Stimulated activated naive CD8-positive, alpha-beta T cell treated with anti-CD3 and anti-CD28 coated beads, Interleukin-15, Interleukin-2, amounts not matched to agents 100 ng/mL and 50 ng/mL, for 24 hours (primary cell): ENCODE results near the gene TIMELESS.
"Not testable (repeated sequence)": the region's sequence is repeated elsewhere in the genome, so short reads cannot be mapped to it uniquely, and the experiment has no call there.

Experiments
- H3K27ac Mint-ChIP-seq: one replicate; pipeline ENCODE4 v1.8.0; 2021; ENCODE audit warnings: mild to moderate bottlenecking, mixed read lengths
- H3K27me3 Mint-ChIP-seq: one replicate; pipeline ENCODE4 v1.8.0; 2021; ENCODE audit warnings: mixed read lengths
- H3K36me3 Mint-ChIP-seq: one replicate; pipeline ENCODE4 v1.8.0; 2021; ENCODE audit warnings: low read depth, mixed read lengths
- H3K4me1 Mint-ChIP-seq: one replicate; pipeline ENCODE4 v1.8.0; 2021; ENCODE audit warnings: low read depth, mixed read lengths
- H3K4me3 Mint-ChIP-seq: one replicate; pipeline ENCODE4 v1.8.0; 2021; ENCODE audit warnings: mild to moderate bottlenecking, mixed read lengths
- H3K9me3 Mint-ChIP-seq: one replicate; pipeline ENCODE4 v1.8.0; 2021; ENCODE audit warnings: mixed read lengths

Gene TIMELESS

DNA sequence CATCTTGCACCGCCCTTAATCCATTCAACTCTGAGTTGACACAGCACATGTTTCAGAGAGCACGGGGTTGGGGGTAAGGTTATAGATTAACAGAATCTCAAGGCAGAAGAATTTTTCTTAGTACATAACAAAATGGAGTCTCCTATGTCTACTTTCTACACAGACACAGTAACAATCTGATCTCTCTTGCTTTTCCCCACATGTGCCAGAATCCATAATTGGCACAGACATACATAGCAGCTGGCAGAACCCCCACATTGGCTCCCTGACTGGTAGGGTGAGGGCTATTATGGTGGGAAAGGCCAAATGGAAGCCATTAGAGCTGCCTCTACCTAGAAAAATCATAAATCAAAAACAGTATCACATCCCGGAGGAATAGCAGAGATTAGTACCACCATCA is 48.1 kb downstream of the TIMELESS start:
- not testable (repeated sequence) for H3K9me3 Mint-ChIP-seq, H3K4me3 Mint-ChIP-seq, H3K27me3 Mint-ChIP-seq, H3K27ac Mint-ChIP-seq, H3K4me1 Mint-ChIP-seq, H3K36me3 Mint-ChIP-seq

DNA sequence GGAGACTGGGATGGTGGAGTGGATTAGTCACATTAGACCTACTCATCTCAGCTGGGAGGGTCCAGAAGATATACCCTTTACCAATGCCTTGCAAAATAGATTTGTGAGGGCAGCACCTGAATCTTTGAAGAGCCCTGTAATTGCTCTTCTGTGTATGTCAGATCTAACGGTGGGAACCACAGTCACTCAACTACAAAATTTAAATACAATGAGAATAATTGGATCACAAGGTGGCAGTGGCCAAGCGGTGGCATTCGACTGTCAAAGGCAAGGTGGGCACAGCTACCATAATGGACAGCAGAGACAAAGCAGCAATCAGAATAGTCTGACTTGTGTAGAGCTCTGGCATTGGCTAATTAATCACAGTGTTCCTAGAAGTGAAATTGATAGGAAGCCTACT is 49.8 kb downstream of the TIMELESS start:
- H3K4me3 Mint-ChIP-seq, H3K27ac Mint-ChIP-seq, H3K4me1 Mint-ChIP-seq, H3K9me3 Mint-ChIP-seq, H3K36me3 Mint-ChIP-seq, H3K27me3 Mint-ChIP-seq: not testable (repeated sequence)

DNA sequence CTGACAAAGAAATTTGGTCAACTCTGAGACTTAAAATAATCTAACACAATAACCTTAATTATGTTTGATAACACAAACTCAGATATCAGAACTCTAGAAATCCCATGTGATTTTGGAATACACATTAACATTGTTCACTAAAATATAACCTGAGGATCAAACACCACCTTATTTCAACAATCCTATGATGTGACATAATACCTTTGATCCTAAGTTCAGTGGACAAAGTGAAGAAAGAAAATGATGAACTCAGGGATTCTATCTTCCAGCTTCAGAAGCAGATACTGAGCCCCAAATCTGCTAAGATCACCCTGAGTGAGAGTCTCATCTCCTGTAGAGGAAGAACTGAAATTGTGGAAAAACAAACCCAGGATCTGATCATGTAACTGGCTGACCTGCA is 50.9 kb downstream of the TIMELESS start:
- H3K4me3 Mint-ChIP-seq = no peak overlapping the region
- peaks cover 3% of the 10 kb centered on the region for H3K9me3 Mint-ChIP-seq
- no peaks in the 10 kb centered on the region for H3K4me1 Mint-ChIP-seq
- no peaks in the 10 kb centered on the region for H3K36me3 Mint-ChIP-seq
- no peak overlapping the region for H3K27ac Mint-ChIP-seq
- H3K27me3 Mint-ChIP-seq = no peaks in the 10 kb centered on the region

DNA sequence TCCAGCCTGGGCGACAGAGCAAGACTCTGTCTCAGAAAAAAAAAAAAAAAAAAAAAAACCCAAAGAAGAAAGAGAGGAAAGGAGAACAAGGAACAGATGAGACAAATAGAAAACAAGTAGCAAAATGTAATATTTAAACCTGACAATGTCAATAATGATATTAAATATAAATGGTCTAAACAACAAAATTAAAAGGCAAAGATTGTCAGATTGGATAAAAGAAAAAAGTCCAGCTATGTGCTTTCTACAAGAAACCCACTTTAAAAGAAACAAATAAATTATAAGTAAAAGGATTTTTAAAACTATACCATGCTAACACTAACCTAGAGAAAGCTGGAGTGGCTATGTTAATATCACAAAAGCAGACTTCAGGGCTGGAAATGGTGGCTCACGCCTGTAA is 56.9 kb downstream of the TIMELESS start:
- Mint-ChIP-seq H3K36me3 (no peaks in the 10 kb centered on the region), H3K4me1 (no peaks in the 10 kb centered on the region), H3K27me3 (no peaks in the 10 kb centered on the region), H3K9me3 (no peaks in the 10 kb centered on the region), H3K27ac (no peak overlapping the region), H3K4me3 (no peak overlapping the region)

DNA sequence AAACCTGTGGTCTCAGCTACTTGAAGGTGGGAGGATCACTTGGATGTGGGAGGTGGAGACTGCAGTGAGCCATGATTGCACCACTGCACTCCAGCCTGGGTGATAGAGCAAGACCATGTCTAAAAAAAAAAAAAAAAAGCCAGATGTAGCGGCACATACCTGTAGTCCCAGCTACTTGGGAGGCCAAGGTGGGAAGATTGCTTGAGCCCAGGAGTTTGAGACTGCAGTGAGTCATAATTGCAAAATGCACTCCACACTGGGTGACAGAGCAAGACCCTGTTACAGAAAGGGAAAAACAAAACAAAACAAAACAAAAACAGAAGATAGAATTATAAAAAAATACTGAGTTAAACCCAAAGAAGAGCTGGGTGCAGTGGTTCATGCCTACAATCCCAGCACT is 57.5 kb downstream of the TIMELESS start:
- Mint-ChIP-seq H3K27me3 (no peaks in the 10 kb centered on the region), H3K27ac (no peak overlapping the region), H3K9me3 (no peaks in the 10 kb centered on the region), H3K4me3 (no peak overlapping the region), H3K36me3 (no peaks in the 10 kb centered on the region), H3K4me1 (no peaks in the 10 kb centered on the region)

DNA sequence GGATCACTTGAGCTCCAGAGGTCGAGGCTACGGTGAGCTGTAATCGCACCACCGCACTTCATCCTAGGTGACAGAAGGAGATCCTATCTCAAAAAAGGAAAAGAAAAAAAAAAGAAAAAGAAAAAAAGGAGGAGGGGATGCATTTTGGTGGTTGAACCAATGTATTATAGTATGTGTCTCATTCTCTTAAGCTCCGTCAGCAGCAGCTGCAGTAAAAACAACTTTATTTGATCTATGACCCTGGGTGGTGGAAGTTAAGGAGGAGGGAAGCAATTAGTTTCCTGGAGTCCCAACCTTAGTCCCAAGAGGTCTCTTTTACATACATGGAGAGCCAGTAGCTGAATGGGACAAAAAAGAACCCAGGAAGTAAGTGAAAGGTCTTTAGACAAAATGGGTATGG is 59.8 kb downstream of the TIMELESS start:
- no peaks in the 10 kb centered on the region for H3K36me3 Mint-ChIP-seq
- no peaks in the 10 kb centered on the region for H3K27me3 Mint-ChIP-seq
- H3K27ac Mint-ChIP-seq = no peak overlapping the region
- no peaks in the 10 kb centered on the region for H3K9me3 Mint-ChIP-seq
- H3K4me1 Mint-ChIP-seq = no peaks in the 10 kb centered on the region
- H3K4me3 Mint-ChIP-seq = no peak overlapping the region

DNA sequence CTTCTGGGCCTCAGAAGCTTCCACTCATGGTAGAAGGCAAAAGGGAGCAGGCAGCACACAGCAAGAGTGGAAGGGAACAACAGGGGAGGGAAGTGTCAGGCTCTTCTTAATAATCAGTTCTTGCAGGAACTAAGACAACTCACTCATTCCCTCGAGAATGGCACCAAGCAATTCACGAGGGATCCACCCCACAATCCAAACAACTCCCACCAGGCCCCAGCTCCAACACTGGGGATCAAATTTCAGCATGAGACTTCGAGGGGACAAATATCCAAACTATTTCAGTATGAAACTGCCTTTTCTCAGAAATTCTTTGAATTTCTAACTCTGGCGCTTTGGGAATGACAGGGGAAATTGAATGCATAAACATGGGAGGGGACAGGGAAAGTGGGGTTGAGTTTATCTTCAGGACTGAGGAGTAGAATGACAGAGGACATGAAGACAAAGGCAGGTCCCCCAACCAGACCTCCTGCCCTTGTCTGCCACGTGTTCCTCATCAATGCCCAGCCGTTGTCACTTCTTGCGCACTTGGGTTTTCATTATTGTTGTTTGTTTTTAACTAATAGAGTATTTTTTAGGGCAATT is 62.0 kb downstream of the TIMELESS start:
- H3K9me3 Mint-ChIP-seq = no peaks in the 10 kb centered on the region

DNA sequence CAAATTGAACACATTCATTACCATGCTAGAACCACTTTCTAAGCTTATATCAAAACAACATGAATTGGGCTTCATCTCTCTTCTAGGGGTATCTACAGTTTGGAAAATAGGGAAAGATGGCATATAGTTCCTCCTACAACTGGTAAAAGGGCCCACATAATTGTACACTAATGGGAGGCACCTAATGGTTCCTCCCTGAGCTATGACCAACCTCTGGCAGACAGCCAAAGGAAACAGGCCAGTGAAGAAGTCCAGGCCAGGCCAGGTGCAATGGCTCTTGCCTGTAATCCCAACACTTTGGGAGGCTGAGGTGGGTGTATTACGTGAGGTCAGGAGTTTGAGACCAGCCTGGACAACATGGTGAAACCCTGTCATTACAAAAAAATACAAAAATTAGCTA is 63.4 kb downstream of the TIMELESS start:
- Mint-ChIP-seq H3K4me1 (no peaks in the 10 kb centered on the region), H3K27me3 (no peaks in the 10 kb centered on the region), H3K27ac (no peak overlapping the region), H3K36me3 (no peaks in the 10 kb centered on the region), H3K9me3 (no peaks in the 10 kb centered on the region), H3K4me3 (no peak overlapping the region)

More for the DNA sequence above, 62.0 kb downstream of the TIMELESS start:
- H3K27me3 Mint-ChIP-seq = no peaks in the 10 kb centered on the region
- no peak overlapping the region for H3K27ac Mint-ChIP-seq
- H3K4me1 Mint-ChIP-seq = no peaks in the 10 kb centered on the region
- H3K4me3 Mint-ChIP-seq = no peak overlapping the region
- no peaks in the 10 kb centered on the region for H3K36me3 Mint-ChIP-seq

DNA sequence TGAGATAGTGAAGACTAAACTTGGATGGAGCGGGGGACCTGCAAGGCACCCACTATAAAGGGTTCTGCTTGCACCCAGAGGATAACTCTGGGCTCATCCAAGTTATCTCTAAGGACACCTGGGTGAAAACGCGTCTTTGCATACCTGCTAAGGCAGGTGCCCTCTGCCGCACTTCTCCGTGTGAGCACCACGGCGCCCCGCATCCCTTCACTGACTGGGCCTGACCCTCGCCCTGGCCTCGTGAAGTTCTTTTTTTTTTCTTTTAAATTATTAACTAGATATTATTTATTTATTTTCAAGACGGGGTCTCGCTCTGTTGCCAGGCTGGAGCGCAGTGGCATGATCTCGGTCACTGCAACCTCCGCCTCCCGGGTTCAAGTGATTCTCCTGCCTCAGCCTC is 66.6 kb downstream of the TIMELESS start:
- H3K27me3 Mint-ChIP-seq = no peaks in the 10 kb centered on the region
- no peaks in the 10 kb centered on the region for H3K36me3 Mint-ChIP-seq
- no peak overlapping the region for H3K27ac Mint-ChIP-seq
- no peak overlapping the region for H3K4me3 Mint-ChIP-seq
- H3K4me1 Mint-ChIP-seq = no peaks in the 10 kb centered on the region
- no peaks in the 10 kb centered on the region for H3K9me3 Mint-ChIP-seq

DNA sequence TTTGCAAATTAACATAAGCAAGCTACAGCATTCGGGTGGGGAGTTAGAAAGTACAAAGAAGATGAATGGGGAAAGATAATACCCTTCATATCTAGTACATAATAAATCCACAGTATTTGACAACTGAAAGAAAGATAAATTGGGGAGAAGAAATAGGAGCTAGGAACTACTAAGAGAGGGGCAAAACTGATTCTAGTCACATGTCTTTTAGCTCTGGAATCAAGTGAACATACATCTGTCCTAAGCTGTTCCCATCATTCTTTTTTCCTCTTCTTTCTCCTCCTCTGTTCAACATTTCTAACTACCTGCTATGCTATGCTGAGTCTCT is 71.3 kb downstream of the TIMELESS start:
- Mint-ChIP-seq H3K27me3 (no peaks in the 10 kb centered on the region), H3K9me3 (no peaks in the 10 kb centered on the region), H3K36me3 (no peaks in the 10 kb centered on the region), H3K4me3 (no peak overlapping the region), H3K27ac (no peak overlapping the region), H3K4me1 (no peaks in the 10 kb centered on the region)

DNA sequence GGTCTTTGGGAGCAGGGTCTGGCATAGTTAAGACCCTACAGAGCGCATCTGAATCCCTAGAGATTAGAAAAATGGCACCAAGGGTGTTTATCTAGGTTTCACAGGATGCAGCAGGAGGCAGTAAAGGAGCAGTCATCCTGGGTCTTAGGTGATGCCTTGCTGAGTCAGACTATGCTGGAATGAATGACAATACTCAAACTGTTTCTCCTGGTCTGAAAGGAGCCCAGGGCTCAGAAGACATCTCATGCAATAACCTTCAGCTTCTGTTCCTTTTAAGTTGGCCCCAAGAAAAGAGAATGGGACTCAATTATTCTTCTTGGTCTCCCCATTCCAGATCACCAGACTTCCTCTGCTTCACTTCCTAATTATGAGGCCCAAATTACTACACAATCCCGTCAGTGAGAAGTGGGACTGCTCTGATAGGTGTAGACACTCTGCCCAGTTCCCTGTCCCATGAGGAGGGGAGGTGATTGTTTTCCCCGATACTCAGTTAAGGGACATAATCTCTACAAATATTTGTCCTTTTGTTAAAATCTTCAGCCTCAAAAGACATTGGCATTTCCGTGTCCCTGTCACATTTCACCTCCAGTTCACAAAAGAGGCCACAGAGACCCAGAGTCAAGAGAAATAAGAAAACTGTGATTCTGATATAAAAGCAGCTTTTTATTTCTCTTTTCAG is 71.8 kb downstream of the TIMELESS start:
- no peaks in the 10 kb centered on the region for H3K27me3 Mint-ChIP-seq

DNA sequence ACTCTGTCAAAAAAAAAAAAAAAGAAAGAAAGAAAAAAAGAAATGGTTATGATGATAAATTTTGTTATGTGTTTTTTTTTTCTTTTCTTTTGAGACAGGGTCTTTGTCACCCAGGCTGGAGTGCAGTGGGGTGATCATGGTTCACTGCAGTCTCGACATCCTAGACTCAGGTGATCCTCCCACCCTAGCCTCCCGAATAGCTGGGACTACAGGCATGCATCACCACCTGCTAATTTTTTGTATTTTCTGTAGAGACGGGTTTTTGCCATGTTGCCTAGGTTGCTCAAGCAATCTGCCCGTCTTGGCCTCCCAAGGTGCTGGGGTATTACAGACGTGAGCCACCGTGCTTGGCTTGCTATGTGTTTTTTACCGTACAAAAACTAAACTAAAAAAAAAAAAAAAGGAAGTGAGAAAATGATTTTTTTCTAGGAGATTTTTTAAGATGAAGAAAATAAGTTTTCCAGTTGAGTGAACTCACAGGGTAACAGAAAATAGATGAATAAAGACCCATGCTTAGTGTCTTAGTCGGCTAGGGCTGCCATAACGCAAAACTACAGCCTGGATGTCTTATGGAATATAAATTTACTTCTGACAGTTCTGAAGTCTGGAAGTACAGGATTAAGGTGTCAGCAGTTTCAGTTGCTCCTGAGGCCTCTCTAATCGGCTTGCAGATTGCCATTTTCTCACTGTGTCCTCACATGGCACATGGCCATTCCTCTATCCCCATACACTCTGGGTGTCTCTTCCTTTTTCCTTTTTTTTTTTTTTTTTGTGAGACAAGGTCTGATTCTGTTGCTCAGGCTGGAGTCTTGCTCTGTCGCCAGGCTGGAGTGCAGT is 73.4 kb downstream of the TIMELESS start:
- H3K36me3 Mint-ChIP-seq = no peaks in the 10 kb centered on the region
- no peak overlapping the region for H3K4me3 Mint-ChIP-seq
- H3K27ac Mint-ChIP-seq = no peak overlapping the region
- H3K27me3 Mint-ChIP-seq = no peaks in the 10 kb centered on the region
- no peaks in the 10 kb centered on the region for H3K4me1 Mint-ChIP-seq
- no peaks in the 10 kb centered on the region for H3K9me3 Mint-ChIP-seq

More for the DNA sequence above, 71.8 kb downstream of the TIMELESS start:
- Mint-ChIP-seq H3K36me3 (no peaks in the 10 kb centered on the region), H3K9me3 (no peaks in the 10 kb centered on the region), H3K27ac (no peak overlapping the region), H3K4me1 (no peaks in the 10 kb centered on the region), H3K4me3 (no peak overlapping the region)

DNA sequence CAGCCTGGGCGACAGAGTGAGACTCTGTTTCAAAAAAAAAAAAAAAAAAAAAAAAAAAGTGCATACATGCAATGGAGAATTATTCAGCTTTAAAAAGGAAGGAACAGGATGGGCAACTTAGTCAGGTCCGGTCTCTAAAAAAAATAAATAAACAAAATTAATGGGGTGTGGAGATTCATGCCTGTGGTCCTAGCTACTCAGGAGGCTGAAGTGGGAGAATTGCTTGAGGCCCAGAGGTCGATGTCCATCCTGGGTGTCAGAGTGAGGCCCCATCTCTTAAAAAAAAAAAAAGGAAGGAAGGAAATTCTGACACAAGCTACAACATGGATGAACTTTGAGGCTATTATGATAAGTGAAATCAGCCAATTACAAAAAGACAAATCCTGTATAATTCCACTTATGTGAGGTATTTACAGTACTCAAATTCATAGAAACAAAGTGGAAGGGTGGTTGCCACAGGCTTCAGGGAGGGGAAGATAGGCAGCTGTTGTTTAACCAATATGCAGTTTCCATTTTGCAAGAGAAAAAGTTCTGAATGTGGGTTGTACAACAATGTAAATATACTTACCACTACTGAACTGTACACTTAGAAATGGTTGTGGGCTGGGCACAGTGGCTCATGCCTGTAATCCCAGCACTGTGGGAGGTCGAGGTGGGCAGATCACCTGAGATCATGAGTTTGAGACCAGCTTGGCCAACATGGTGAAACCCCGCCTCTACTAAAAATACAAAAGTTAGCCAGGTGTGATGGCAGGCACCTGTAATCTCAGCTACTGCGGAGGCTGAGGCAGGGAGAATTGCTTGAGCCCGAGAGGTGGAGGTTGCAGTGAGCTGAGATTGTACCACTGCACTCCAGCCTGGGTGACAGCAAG is 74.3 kb downstream of the TIMELESS start:
- no peaks in the 10 kb centered on the region for H3K27me3 Mint-ChIP-seq
- no peaks in the 10 kb centered on the region for H3K9me3 Mint-ChIP-seq
- H3K27ac Mint-ChIP-seq = peak overlapping the region; percentile 63
- H3K4me1 Mint-ChIP-seq = no peaks in the 10 kb centered on the region
- H3K36me3 Mint-ChIP-seq = no peaks in the 10 kb centered on the region
- H3K4me3 Mint-ChIP-seq = no peak overlapping the region

DNA sequence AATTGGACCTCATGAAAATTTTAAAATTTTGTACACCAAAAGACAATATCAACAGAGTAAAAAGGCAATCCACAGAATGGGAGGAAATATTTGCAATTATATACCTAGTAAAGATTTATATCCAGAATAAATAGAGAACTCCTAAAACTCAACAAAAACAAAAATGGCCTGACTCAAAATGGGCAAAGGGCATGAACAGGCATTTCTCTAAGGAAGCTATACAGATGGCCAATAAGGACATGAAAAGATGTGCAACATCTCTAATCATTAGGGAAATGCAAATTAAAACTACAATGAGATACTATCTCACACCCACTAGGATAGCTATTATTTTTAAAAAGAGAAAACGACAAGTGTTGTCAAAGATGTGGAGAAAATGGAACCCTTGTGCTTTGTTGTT is 75.7 kb downstream of the TIMELESS start:
- Mint-ChIP-seq H3K36me3 (no peaks in the 10 kb centered on the region), H3K4me1 (no peaks in the 10 kb centered on the region), H3K9me3 (no peaks in the 10 kb centered on the region), H3K4me3 (no peak overlapping the region), H3K27me3 (no peaks in the 10 kb centered on the region), H3K27ac (no peak overlapping the region)

DNA sequence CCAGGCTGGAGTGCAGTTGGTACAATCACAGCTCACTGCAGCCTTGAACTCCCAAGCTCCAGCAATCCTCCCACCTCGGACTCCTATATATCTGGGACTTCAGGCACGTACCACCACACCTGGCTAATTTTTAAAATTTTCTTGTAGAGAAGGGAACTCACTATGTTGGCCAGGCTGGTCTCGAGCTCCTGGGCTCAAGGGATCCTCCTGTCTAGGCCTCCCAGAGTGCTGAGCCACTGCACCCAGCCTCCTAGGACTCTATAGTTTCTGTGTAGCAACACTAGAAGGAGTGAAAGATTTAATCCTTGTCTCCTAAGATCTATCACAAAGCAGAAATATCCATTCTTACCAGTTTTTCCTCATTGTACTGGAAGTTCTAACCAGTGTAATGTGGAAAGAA is 82.3 kb downstream of the TIMELESS start:
- Mint-ChIP-seq H3K27ac (no peak overlapping the region), H3K36me3 (no peaks in the 10 kb centered on the region), H3K4me1 (no peaks in the 10 kb centered on the region), H3K27me3 (no peaks in the 10 kb centered on the region), H3K9me3 (no peaks in the 10 kb centered on the region), H3K4me3 (no peak overlapping the region)
